Measurements from ENCODE around the gene EHD3. TPM values are rescaled to one million over a fixed set of nuclear protein-coding genes. Genes with fewer than 3 reads are reported as not detected.
A peak's percentile ranks its signal among the peaks of the same experiment; 100 is the strongest.

Gene EHD3
- total and polyA plus RNA-seq, 4 donors: 7.2 to 20.2 (median 13.2) TPM

- H3K27me3 ChIP-seq (ENCODE audit: control insufficient read depth in 4 of 4, insufficient read depth in 4 of 4, low read length in 3 of 4): peaks cover 0 to 9% (median 2%) of the 10 kb centered on the region in 4 donors
- no peak overlapping the region for H3K9ac ChIP-seq (ENCODE audit: low read depth in 1 of 2, low read length in 2 of 2)
- H3K36me3 ChIP-seq (ENCODE audit: control insufficient read depth in 4 of 4, insufficient read depth in 3 of 4, low read depth in 1 of 4, low read length in 3 of 4): no peaks in the 10 kb centered on the region
- peak overlapping the region in 2 of 3 donors; percentile 1 to 66 for H3K4me3 ChIP-seq (ENCODE audit: low read depth in 1 of 3, low read length in 3 of 3)
- H3K4me1 ChIP-seq (ENCODE audit: control insufficient read depth in 4 of 4, insufficient read depth in 4 of 4, low read length in 3 of 4): peaks cover 0 to 7% (median 4%) of the 10 kb centered on the region in 4 donors
- no peak for DNase-seq (ENCODE audit: low spot score)
- WGBS: 54% methylated on average over 17 of the region's 17 CpGs
- H3K27ac ChIP-seq (ENCODE audit: low read depth in 1 of 2, low read length in 2 of 2): peak overlapping the region; percentile 32 to 56
- TF ChIP-seq, protein P1, sequence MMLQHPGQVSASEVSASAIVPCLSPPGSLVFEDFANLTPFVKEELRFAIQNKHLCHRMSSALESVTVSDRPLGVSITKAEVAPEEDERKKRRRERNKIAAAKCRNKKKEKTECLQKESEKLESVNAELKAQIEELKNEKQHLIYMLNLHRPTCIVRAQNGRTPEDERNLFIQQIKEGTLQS (IDR thresholded peaks at IDR 0.05): no peak
- TF ChIP-seq GABPA (IDR thresholded peaks at IDR 0.05 in 1 of 2, conservative IDR thresholded peaks at IDR 0.05 in 1 of 2) (no peak), FOXA1 (IDR thresholded peaks at IDR 0.05) (no peak), NR2F2 (IDR thresholded peaks at IDR 0.05) (no peak), EGR1 (IDR thresholded peaks at IDR 0.05; ENCODE audit: low read depth in 2 of 2) (no peak)
- TF ChIP-seq, protein P2, sequence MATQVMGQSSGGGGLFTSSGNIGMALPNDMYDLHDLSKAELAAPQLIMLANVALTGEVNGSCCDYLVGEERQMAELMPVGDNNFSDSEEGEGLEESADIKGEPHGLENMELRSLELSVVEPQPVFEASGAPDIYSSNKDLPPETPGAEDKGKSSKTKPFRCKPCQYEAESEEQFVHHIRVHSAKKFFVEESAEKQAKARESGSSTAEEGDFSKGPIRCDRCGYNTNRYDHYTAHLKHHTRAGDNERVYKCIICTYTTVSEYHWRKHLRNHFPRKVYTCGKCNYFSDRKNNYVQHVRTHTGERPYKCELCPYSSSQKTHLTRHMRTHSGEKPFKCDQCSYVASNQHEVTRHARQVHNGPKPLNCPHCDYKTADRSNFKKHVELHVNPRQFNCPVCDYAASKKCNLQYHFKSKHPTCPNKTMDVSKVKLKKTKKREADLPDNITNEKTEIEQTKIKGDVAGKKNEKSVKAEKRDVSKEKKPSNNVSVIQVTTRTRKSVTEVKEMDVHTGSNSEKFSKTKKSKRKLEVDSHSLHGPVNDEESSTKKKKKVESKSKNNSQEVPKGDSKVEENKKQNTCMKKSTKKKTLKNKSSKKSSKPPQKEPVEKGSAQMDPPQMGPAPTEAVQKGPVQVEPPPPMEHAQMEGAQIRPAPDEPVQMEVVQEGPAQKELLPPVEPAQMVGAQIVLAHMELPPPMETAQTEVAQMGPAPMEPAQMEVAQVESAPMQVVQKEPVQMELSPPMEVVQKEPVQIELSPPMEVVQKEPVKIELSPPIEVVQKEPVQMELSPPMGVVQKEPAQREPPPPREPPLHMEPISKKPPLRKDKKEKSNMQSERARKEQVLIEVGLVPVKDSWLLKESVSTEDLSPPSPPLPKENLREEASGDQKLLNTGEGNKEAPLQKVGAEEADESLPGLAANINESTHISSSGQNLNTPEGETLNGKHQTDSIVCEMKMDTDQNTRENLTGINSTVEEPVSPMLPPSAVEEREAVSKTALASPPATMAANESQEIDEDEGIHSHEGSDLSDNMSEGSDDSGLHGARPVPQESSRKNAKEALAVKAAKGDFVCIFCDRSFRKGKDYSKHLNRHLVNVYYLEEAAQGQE (IDR thresholded peaks at IDR 0.05): no peak
- H3K9me3 ChIP-seq (ENCODE audit: control insufficient read depth in 4 of 4, low read length in 3 of 4): no peaks in the 10 kb centered on the region
Observed at GRCh38 chr2:31234683-31235503, 941 bp downstream of the EHD3 start.

DNA sequence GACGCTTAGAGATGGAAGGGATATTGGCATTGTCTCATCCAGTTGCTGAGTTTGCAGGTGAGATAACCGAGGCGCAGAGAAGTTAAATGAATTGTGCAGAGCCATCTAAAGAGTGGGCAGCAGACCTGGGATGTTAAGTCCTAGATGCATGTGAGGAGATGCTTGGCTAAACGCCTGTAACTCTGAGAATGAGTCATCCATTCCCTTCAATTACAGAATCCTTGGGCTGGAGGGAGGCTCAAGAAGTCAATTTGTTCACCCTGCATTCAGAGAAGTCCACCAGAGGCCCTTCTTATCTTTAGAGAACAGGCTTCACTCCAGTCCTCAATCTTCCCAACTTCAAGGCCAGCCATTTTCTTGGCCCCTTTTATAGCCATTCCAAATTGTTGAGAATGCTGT, 1.6 kb downstream of the EHD3 start:
- Histone ChIP-seq H3K4me1 (ENCODE audit: control insufficient read depth in 4 of 4, insufficient read depth in 4 of 4, low read length in 3 of 4) (peaks cover 0 to 7% (median 4%) of the 10 kb centered on the region in 4 donors), H3K36me3 (ENCODE audit: control insufficient read depth in 4 of 4, insufficient read depth in 3 of 4, low read depth in 1 of 4, low read length in 3 of 4) (no peaks in the 10 kb centered on the region), H3K27me3 (ENCODE audit: control insufficient read depth in 4 of 4, insufficient read depth in 4 of 4, low read length in 3 of 4) (peaks cover 0 to 9% (median 2%) of the 10 kb centered on the region in 4 donors), H3K4me3 (ENCODE audit: low read depth in 1 of 3, low read length in 3 of 3) (peak overlapping the region in 1 of 3 donors; percentile 12), H3K27ac (ENCODE audit: low read depth in 1 of 2, low read length in 2 of 2) (no peak overlapping the region), H3K9ac (ENCODE audit: low read depth in 1 of 2, low read length in 2 of 2) (no peak overlapping the region), H3K9me3 (ENCODE audit: control insufficient read depth in 4 of 4, low read length in 3 of 4) (no peaks in the 10 kb centered on the region)
- WGBS: 80% methylated on average over 4 of the region's 4 CpGs
- TF ChIP-seq, protein P3, sequence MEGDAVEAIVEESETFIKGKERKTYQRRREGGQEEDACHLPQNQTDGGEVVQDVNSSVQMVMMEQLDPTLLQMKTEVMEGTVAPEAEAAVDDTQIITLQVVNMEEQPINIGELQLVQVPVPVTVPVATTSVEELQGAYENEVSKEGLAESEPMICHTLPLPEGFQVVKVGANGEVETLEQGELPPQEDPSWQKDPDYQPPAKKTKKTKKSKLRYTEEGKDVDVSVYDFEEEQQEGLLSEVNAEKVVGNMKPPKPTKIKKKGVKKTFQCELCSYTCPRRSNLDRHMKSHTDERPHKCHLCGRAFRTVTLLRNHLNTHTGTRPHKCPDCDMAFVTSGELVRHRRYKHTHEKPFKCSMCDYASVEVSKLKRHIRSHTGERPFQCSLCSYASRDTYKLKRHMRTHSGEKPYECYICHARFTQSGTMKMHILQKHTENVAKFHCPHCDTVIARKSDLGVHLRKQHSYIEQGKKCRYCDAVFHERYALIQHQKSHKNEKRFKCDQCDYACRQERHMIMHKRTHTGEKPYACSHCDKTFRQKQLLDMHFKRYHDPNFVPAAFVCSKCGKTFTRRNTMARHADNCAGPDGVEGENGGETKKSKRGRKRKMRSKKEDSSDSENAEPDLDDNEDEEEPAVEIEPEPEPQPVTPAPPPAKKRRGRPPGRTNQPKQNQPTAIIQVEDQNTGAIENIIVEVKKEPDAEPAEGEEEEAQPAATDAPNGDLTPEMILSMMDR (IDR thresholded peaks at IDR 0.05; ENCODE audit: low read depth, low read length, missing input control): no peak
- TF ChIP-seq RAD21 (IDR thresholded peaks at IDR 0.05): no peak
- TF ChIP-seq JUND (IDR thresholded peaks at IDR 0.05): peak; percentile 63 to 70
- TF ChIP-seq SP1 (IDR thresholded peaks at IDR 0.05): no peak
- no peak for TF ChIP-seq EGR1 (IDR thresholded peaks at IDR 0.05; ENCODE audit: low read depth in 2 of 2)
- TF ChIP-seq GABPA (IDR thresholded peaks at IDR 0.05 in 1 of 2, conservative IDR thresholded peaks at IDR 0.05 in 1 of 2): no peak
- TF ChIP-seq, protein P1 (IDR thresholded peaks at IDR 0.05): no peak
- no peak for DNase-seq (ENCODE audit: low spot score)
